Adrenal gland (tissue), 12 donors: ENCODE data around the gene NPR1. TPM values are rescaled to one million over a fixed set of nuclear protein-coding genes. Genes with fewer than 3 reads are reported as not detected.

Experiments used
- DNase-seq, 7 donors: peaks; one replicate each; pipeline ENCODE4 v3.0.0-alpha.2; 2019 to 2020
- H3K27ac ChIP-seq, 5 donors: fragments of 200-600 bp; sonication (generic) in 4 of 5; 1 replicate in 3 of 5; 2 replicates in 2 of 5; pipeline versions ENCODE4 v1.5.1 to v1.8.0; 2016 to 2020; ENCODE audit warnings: mild to moderate bottlenecking in 1 of 5
- H3K27me3 ChIP-seq: fragments of 200-600 bp; 2 replicates; pipeline ENCODE4 v1.8.0; 2021
- H3K36me3 ChIP-seq, 2 donors: fragments of 200-600 bp; replicated peaks in 1 of 2; 1 replicate in 1 of 2; 2 replicates in 1 of 2; pipeline versions ENCODE4 v1.5.1 to v1.8.0; 2018 to 2022
- H3K4me1 ChIP-seq, 2 donors: fragments of 200-600 bp; replicated peaks in 1 of 2; 1 replicate in 1 of 2; 2 replicates in 1 of 2; pipeline versions ENCODE4 v1.5.1 to v1.8.0; 2018 to 2021
- H3K4me3 ChIP-seq, 4 donors: fragments of 200-600 bp; sonication (generic) in 3 of 4; one replicate each; pipeline ENCODE4 v1.5.1; 2016 to 2018
- H3K9me3 ChIP-seq, 3 donors: fragments of 200-600 bp; sonication (generic) in 1 of 3; replicated peaks in 1 of 3; 1 replicate in 2 of 3; 2 replicates in 1 of 3; pipeline versions ENCODE4 v1.5.1 to v1.8.0; 2016 to 2021
- POLR2A ChIP-seq, 2 donors: fragments of 450-650 bp; IDR thresholded peaks; one replicate each; pipeline ENCODE4 v1.6.1; 2017; ENCODE audit warnings: antibody characterized with exemption in 2 of 2, mild to moderate bottlenecking in 2 of 2, moderate library complexity in 1 of 2
- WGBS, 4 donors: extraction: QIAGEN DNeasy Blood & Tissue Kit in 2 of 4; methylation state at CpG; one replicate each; pipeline versions ENCODE4 v1.1.5 to v1.1.7; 2013 to 2017; 5-methylcytosine and 5-hydroxymethylcytosine counted together
- intact Hi-C, 2 donors: fragments of 100-400 bp; cut with DNase I; formaldehyde crosslinking; loops; one replicate each; pipeline versions ENCODE4 v1.14.1 to v1.15.0; 2022 to 2023
- polyA plus RNA-seq, 3 donors: library from polyadenylated mRNA; stranded (reverse); fragments of 200-250 nt in 2 of 3; fragments of 350-450 nt in 1 of 3; fragmentation: Illumina TruSeq in 1 of 3; extraction: RNeasy Lipid Tissue Mini Kit (QIAGEN cat#74804) in 1 of 3; gene quantifications; one replicate each; pipeline ENCODE4 v1.2.3, GENCODE V29; 2013 to 2014
- total RNA-seq, 9 donors: library from RNA; depleted of rRNA in 4 of 9; stranded (reverse); fragments of >200 nt in 4 of 9; fragments of 120-200 nt in 1 of 9; fragmentation: NEBNext Ultra II Directional in 1 of 9; extraction: Animal tissue kit (Norgen Biotek cat#: 25700) in 1 of 9; gene quantifications; one replicate each; pipeline versions ENCODE4 v1.1.0 to v1.2.4, GENCODE V29; 2013 to 2023
- TF ChIP-seq, protein P1 (sequence below), 6 experiments: fragments of 450-650 bp in 4 of 6; fragments of 200-600 bp in 2 of 6; sonication (generic) in 1 of 6; IDR thresholded peaks; 1 replicate in 5 of 6; 2 replicates in 1 of 6; pipeline versions ENCODE4 v1.5.1 to v1.8.0; 2016 to 2021; ENCODE audit warnings: antibody characterized with exemption in 6 of 6, mild to moderate bottlenecking in 2 of 6, moderate library complexity in 1 of 6
- donor health status: healthy with polysubstance abuse.
- donor health status: Bipolar disorder and iron deficiency.
- donor health status: DM: yes; HTN: yes; CAD: no.
- donor health status: DM: no; HTN: no; CAD: no.
- donor health status: DM: no; HTN: no; CAD: no.
- donor health status: DM: yes; HTN: yes; CAD: no.

Gene NPR1
- total and polyA plus RNA-seq, 12 donors: 7.9 to 47.9 (median 19.6) TPM

DNA sequence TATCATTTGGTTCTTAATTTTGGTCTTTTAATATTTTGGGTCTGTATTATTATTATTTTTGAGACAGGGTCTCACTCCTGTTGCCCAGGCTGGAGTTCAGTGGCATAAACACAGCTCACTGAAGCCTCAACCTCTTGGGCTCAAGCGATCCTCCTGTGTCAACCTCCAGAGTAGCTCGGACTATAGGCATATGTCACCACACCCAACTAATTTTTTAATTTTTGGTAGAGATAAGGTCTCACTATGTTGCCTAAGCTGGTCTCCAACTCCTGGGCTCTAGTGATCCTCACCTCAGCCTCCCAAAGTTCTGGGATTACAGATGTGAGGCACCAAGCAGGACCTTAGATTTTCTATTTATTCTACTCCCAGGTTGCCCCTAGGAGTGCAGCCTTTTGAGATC, 5.0 kb upstream of the NPR1 start:
- intact Hi-C loops: loop anchor here in 1 of 2 donors (10.0 kb wide), 1 partner anchor 101 kb away; the partner anchor contains the start of gene SLC27A3
- DNase-seq: no peak
- WGBS, 4 donors: 90 to 100% (median 94%) methylated on average over 2 of the region's 2 CpGs

DNA sequence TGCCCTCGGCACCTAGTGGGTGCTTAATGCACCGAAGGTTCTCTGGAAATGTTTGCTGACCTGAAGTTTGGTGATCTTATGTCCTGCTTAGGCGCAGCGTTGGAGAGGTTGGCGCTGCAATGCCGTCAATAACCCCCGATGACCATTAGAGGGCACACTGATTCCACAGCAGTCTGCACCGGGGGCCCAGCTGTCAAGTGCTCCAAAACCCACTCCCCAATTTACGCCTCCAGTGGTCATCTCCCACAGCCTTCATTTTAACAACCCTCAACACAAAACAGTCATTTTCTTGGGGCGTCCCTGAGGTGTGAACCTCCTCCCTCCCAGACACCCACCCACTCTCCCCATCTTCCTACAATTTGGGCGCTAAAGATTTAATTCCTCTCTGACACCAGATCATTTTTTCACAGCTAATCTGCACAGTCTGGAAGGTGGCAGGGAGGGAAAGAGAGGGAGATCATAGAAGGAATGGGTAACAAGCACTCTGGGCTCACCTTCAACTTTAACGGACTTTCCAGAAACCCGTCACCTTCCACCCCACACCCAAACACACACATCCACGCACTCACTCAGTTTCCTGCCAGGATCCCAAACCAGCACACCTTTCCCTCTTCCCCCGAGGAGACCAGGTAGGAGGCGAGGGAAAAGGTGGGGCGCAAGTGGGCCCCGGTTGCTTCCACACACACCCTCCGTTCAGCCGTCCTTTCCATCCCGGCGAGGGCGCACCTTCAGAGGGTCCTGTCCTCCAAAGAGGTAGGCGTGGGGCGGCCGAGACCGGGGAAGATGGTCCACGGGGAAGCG, 570 bp upstream of the NPR1 start:
- H3K27ac ChIP-seq: peak overlapping the region in 2 of 5 donors; percentile 38 to 51
- H3K4me3 ChIP-seq: peak overlapping the region in 2 of 4 donors; percentile 49 to 78
- intact Hi-C loops: loop anchor here (2.0 to 10.0 kb wide), 2 partner anchors 71 to 97 kb away; partner anchors contain the start of gene SLC27A3 (in 1 of the 2)
- peak; percentile 37 to 78 (median 59) for DNase-seq
- 1 to 3% (median 2%) methylated on average over 26 to 29 of the region's 29 CpGs for WGBS, 4 donors
- H3K4me1 ChIP-seq: peaks cover 20% of the 10 kb centered on the region in 2 donors
- H3K36me3 ChIP-seq: no peaks in the 10 kb centered on the region
- no peaks in the 10 kb centered on the region for H3K27me3 ChIP-seq
- no peaks in the 10 kb centered on the region for H3K9me3 ChIP-seq
- TF ChIP-seq POLR2A (IDR thresholded peaks at IDR 0.05): no peak
- TF ChIP-seq, protein P1, sequence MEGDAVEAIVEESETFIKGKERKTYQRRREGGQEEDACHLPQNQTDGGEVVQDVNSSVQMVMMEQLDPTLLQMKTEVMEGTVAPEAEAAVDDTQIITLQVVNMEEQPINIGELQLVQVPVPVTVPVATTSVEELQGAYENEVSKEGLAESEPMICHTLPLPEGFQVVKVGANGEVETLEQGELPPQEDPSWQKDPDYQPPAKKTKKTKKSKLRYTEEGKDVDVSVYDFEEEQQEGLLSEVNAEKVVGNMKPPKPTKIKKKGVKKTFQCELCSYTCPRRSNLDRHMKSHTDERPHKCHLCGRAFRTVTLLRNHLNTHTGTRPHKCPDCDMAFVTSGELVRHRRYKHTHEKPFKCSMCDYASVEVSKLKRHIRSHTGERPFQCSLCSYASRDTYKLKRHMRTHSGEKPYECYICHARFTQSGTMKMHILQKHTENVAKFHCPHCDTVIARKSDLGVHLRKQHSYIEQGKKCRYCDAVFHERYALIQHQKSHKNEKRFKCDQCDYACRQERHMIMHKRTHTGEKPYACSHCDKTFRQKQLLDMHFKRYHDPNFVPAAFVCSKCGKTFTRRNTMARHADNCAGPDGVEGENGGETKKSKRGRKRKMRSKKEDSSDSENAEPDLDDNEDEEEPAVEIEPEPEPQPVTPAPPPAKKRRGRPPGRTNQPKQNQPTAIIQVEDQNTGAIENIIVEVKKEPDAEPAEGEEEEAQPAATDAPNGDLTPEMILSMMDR (IDR thresholded peaks at IDR 0.05): peak; percentile 78 to 91 (median 88)

More for the DNA sequence above, 5.0 kb upstream of the NPR1 start:
- no peaks in the 10 kb centered on the region for H3K27me3 ChIP-seq
- peaks cover 0 to 12% of the 10 kb centered on the region in 2 donors for H3K36me3 ChIP-seq
- H3K4me1 ChIP-seq: peaks cover 16 to 21% of the 10 kb centered on the region in 2 donors
- no peaks in the 10 kb centered on the region for H3K9me3 ChIP-seq
- no peak overlapping the region for H3K4me3 ChIP-seq
- TF ChIP-seq, protein P1 (IDR thresholded peaks at IDR 0.05): no peak
- TF ChIP-seq POLR2A (IDR thresholded peaks at IDR 0.05): no peak
- H3K27ac ChIP-seq: no peak overlapping the region

DNA sequence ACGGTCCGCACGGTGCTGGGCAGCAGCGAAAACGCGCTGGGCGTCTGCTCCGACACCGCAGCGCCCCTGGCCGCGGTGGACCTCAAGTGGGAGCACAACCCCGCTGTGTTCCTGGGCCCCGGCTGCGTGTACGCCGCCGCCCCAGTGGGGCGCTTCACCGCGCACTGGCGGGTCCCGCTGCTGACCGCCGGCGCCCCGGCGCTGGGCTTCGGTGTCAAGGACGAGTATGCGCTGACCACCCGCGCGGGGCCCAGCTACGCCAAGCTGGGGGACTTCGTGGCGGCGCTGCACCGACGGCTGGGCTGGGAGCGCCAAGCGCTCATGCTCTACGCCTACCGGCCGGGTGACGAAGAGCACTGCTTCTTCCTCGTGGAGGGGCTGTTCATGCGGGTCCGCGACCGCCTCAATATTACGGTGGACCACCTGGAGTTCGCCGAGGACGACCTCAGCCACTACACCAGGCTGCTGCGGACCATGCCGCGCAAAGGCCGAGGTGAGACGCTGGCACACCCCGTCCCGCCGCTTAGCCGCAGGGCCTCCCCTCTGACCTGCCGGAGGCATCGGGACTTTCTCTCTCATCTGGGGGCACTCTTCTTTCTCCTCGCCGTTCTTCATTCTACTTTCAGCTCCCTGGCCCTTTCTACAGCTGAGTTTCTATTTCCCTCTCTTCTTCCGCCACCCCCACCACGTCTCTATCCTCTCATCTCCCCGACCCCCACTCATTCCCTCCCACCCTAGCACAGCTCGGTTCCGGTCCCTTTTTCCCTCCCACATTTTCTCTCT, 1.0 kb downstream of the NPR1 start:
- no peaks in the 10 kb centered on the region for H3K27me3 ChIP-seq
- TF ChIP-seq, protein P1 (IDR thresholded peaks at IDR 0.05): peak in 3 of 6 experiments; percentile 12 to 25 (median 14)
- no peak for TF ChIP-seq POLR2A (IDR thresholded peaks at IDR 0.05)
- H3K9me3 ChIP-seq: no peaks in the 10 kb centered on the region
- H3K4me3 ChIP-seq: peak overlapping the region in 2 of 4 donors; percentile 49 to 78
- DNase-seq: no peak
- WGBS, 4 donors: 12 to 35% (median 19%) methylated on average over 18 to 73 of the region's 73 CpGs
- H3K27ac ChIP-seq: peak overlapping the region in 2 of 5 donors; percentile 47 to 56
- peaks cover 20% of the 10 kb centered on the region in 2 donors for H3K4me1 ChIP-seq
- intact Hi-C loops: loop anchor here (2.0 to 10.0 kb wide), 5 partner anchors 69 to 305 kb away; partner anchors contain the start of genes RAB13 (in 1 of the 2) and SLC27A3 (in 1 of the 2)
- H3K36me3 ChIP-seq: no peaks in the 10 kb centered on the region

DNA sequence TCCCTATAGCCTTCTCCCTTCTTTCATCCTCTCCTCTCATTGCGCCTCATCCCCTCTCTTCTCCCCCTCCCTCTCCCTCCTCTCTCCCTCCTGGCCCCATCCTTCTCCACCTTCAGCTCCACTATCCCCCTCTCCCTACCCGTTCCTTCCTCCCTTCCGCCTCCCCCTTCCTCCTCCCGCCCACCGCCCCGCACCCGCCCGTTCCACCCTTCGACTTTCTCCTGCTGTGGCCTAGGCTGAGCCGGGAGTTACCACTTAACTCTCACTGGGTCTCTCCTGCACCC, 1.6 kb downstream of the NPR1 start:
- Histone ChIP-seq H3K36me3 (no peaks in the 10 kb centered on the region), H3K27me3 (no peaks in the 10 kb centered on the region), H3K27ac (no peak overlapping the region), H3K4me3 (peak overlapping the region in 1 of 4 donors; percentile 78), H3K4me1 (peaks cover 20% of the 10 kb centered on the region in 2 donors), H3K9me3 (no peaks in the 10 kb centered on the region)
- WGBS, 4 donors: 44 to 71% (median 62%) methylated on average over 7 to 10 of the region's 10 CpGs
- no peak for TF ChIP-seq POLR2A (IDR thresholded peaks at IDR 0.05)
- TF ChIP-seq, protein P1 (IDR thresholded peaks at IDR 0.05): no peak
- intact Hi-C loops: loop anchor here (5.0 to 10.0 kb wide), 3 partner anchors 72 to 305 kb away; partner anchors contain the start of gene RAB13 (in 1 of the 2)
- DNase-seq: no peak
